Panc1 (cell line): ENCODE measurements around the gene ITGAV. TPM values are rescaled to one million over a fixed set of nuclear protein-coding genes. Genes with fewer than 3 reads are reported as not detected.

Experiments used
- ATAC-seq: fragments of 200-7000 bp; cut with Tn5 transposase; 2 replicates; pipeline ENCODE4 v1.9.1; 2020; ENCODE audit warnings: mild to moderate bottlenecking, moderate library complexity
- BruUV-seq: library from RNA; stranded (reverse); fragments of 400-500 nt; replicated peaks from 2 replicates; lab custom pipeline; 2021; lab: Mats Ljungman, UMichigan
- CTCF ChIA-PET: fragments of 300-600 bp; sonication (Branson Sonifier 250); formaldehyde crosslinking; loops from one replicate; lab custom pipeline; 2022; ENCODE audit warnings: antibody characterized with exemption; lab: Charles Lee
- POLR2A ChIA-PET: fragments of 300-600 bp; sonication (Branson Sonifier 250); formaldehyde crosslinking; loops from one replicate; lab custom pipeline; 2022; ENCODE audit warnings: antibody characterized with exemption; lab: Charles Lee
- DNase-seq: peaks from one replicate; pipeline ENCODE4 v3.0.0-alpha.2; 2010; ENCODE audit warnings: low read depth, low spot score
- H3K27ac ChIP-seq: 2 replicates; pipeline ENCODE4 v1.5.1; 2011; ENCODE audit warnings: mild to moderate bottlenecking, low read length, inconsistent platforms
- H3K27me3 ChIP-seq: fragments of 200-500 bp; sonication (Bioruptor generic); 2 replicates; pipeline ENCODE4 v1.6.0; 2014; ENCODE audit warnings: low read length, inconsistent platforms; ENCODE audit not compliant: control insufficient read depth, insufficient read depth
- H3K36me3 ChIP-seq: fragments of 200-500 bp; sonication (Bioruptor generic); 2 replicates; pipeline ENCODE4 v1.5.1; 2014; ENCODE audit warnings: inconsistent platforms, mild to moderate bottlenecking, low read length, moderate library complexity; ENCODE audit not compliant: control insufficient read depth, insufficient read depth
- H3K4me1 ChIP-seq: 2 replicates; pipeline ENCODE4 v1.5.1; 2011; ENCODE audit warnings: inconsistent platforms, mild to moderate bottlenecking, low read length, moderate library complexity; ENCODE audit not compliant: control insufficient read depth, insufficient read depth
- H3K4me3 ChIP-seq, 2 experiments: 2 replicates each; pipeline ENCODE4 v1.5.1; 2011 to 2012; ENCODE audit warnings: low read depth in 2 of 2, low read length in 2 of 2, mild to moderate bottlenecking in 2 of 2, inconsistent platforms in 1 of 2, moderate library complexity in 1 of 2
- H3K9me3 ChIP-seq: fragments of 200-500 bp; sonication (Bioruptor generic); 2 replicates; pipeline ENCODE4 v1.5.1; 2014; ENCODE audit warnings: low read depth, mild to moderate bottlenecking, inconsistent platforms, low read length, moderate library complexity; ENCODE audit not compliant: control insufficient read depth, insufficient read depth
- POLR2AphosphoS5 ChIP-seq: IDR thresholded peaks from 2 replicates; pipeline ENCODE4 v1.6.1; 2012; ENCODE audit warnings: mild to moderate bottlenecking, low read depth, low read length, moderate library complexity
- REST ChIP-seq, 2 experiments: IDR thresholded peaks; 2 replicates each; pipeline ENCODE4 v1.6.1; 2011 to 2012; ENCODE audit warnings: low read depth in 2 of 2, control low read depth in 1 of 2, low read length in 1 of 2, mild to moderate bottlenecking in 1 of 2, moderate library complexity in 1 of 2; ENCODE audit not compliant: insufficient read depth in 1 of 2
- SIN3A ChIP-seq: IDR thresholded peaks from 2 replicates; pipeline ENCODE4 v1.6.1; 2012; ENCODE audit warnings: low read depth, mild to moderate bottlenecking, low read length, moderate library complexity, borderline replicate concordance; ENCODE audit not compliant: insufficient read depth
- TCF7L2 ChIP-seq: IDR thresholded peaks from 2 replicates; pipeline ENCODE4 v1.6.1; 2011; ENCODE audit warnings: mild to moderate bottlenecking, low read depth, low read length, inconsistent platforms
- in situ Hi-C: cut with HindIII; loops from 2 replicates; pipeline ENCODE4 v1.10.0; 2016; ENCODE audit warnings: low sequenced_read_pairs, low pct_unique_long_range_greater_than_20kb
- intact Hi-C: fragments of 100-400 bp; cut with micrococcal nuclease; formaldehyde crosslinking; loops from one replicate; pipeline ENCODE4 v1.10.0; 2022; ENCODE audit not compliant: unreplicated experiment
- total RNA-seq: library from RNA; stranded (reverse); gene quantifications from one replicate; pipeline ENCODE4 v1.2.1, GENCODE V29; 2021; ENCODE audit not compliant: unreplicated experiment
- TF ChIP-seq, protein P1 (sequence below): fragments of 450-650 bp; IDR thresholded peaks from 2 replicates; pipeline ENCODE4 v1.5.1; 2017; ENCODE audit warnings: mild to moderate bottlenecking

ITGAV gene
- total RNA-seq, 1 experiment from 2014 or later, result 218 TPM

DNA sequence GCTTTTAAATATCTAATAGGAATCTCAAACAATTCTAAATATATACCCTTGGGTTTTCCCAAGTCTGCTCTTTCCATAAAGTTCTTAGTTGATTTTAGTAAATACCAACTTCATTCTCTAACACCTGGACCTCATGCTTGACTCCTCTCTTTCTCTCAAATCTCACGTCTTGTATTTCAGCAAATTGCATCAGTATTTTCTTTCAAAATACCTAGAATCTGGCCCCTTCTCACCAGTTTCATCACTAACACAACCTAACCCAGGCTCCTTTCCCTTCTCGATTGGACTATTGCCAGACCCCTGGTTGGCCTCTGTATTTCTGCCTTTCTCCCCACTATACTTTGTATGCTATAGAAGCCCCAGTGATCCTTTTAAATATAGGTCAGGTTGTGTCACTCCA is 81.0 kb downstream of the ITGAV start:
- in situ Hi-C loops, result no loop called here
- Histone ChIP-seq H3K27me3 (no peaks in the 10 kb centered on the region), H3K27ac (no peak overlapping the region), H3K4me3 (no peak overlapping the region), H3K9me3 (peaks cover 5% of the 10 kb centered on the region; the same call in 1 of the 2 replicates), H3K4me1 (no peaks in the 10 kb centered on the region), H3K36me3 (peaks cover 61% of the 10 kb centered on the region)
- ATAC-seq, result no peak
- POLR2A ChIA-PET, result no interaction called here
- TF ChIP-seq TCF7L2 (no peak), REST (IDR thresholded peaks at IDR 0.05; ENCODE audit: insufficient read depth in 1 of 2, low read depth in 2 of 2, low read length in 1 of 2) (no peak), SIN3A (no peak)
- TF ChIP-seq, protein P1, sequence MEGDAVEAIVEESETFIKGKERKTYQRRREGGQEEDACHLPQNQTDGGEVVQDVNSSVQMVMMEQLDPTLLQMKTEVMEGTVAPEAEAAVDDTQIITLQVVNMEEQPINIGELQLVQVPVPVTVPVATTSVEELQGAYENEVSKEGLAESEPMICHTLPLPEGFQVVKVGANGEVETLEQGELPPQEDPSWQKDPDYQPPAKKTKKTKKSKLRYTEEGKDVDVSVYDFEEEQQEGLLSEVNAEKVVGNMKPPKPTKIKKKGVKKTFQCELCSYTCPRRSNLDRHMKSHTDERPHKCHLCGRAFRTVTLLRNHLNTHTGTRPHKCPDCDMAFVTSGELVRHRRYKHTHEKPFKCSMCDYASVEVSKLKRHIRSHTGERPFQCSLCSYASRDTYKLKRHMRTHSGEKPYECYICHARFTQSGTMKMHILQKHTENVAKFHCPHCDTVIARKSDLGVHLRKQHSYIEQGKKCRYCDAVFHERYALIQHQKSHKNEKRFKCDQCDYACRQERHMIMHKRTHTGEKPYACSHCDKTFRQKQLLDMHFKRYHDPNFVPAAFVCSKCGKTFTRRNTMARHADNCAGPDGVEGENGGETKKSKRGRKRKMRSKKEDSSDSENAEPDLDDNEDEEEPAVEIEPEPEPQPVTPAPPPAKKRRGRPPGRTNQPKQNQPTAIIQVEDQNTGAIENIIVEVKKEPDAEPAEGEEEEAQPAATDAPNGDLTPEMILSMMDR, result no peak
- DNase-seq, result no peak
- intact Hi-C loops, result no loop called here
- CTCF ChIA-PET, result no interaction called here
- no TSS peak for BruUV-seq

DNA sequence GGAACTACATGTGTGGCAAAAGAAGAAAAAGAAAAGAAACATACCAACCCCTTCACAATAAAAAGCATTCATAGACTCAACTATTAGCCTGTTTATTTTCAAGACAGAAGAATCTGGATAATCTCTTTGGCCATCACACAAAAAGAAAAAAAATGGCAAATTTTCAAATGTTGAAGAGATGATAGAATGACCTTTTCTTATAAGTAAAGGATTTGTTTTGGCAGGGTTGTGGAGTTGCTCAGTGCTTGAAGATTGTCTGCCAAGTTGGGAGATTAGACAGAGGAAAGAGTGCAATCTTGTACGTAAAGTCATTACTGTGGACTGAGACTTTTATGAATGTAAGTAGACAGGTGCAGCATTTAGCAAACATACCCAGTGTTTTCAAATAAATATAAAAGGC is 85.5 kb downstream of the ITGAV start:
- DNase-seq, result no peak
- no TSS peak for BruUV-seq
- Histone ChIP-seq H3K4me3 (no peak overlapping the region), H3K9me3 (peaks cover 5% of the 10 kb centered on the region; the same call in 1 of the 2 replicates), H3K36me3 (peaks cover 51% of the 10 kb centered on the region), H3K4me1 (no peaks in the 10 kb centered on the region), H3K27me3 (no peaks in the 10 kb centered on the region), H3K27ac (no peak overlapping the region)
- TF ChIP-seq REST (IDR thresholded peaks at IDR 0.05; ENCODE audit: insufficient read depth in 1 of 2, low read depth in 2 of 2, low read length in 1 of 2) (no peak), TCF7L2 (no peak), SIN3A (no peak), POLR2AphosphoS5 (no peak)
- TF ChIP-seq, protein P1, result no peak
- ChIA-PET CTCF (no interaction called here), POLR2A (interaction anchor here (0.6 kb wide), 1 partner anchor 149 kb away, joined by 18 read pairs; no protein-coding TSS in a partner anchor)
- ATAC-seq, result no peak
- in situ Hi-C loops, result no loop called here
- intact Hi-C loops, result no loop called here
